Measurements from ENCODE around the gene POLR1E.
"Not testable (repeated sequence)": the region's sequence is repeated elsewhere in the genome, so short reads cannot be mapped to it uniquely, and the experiment has no call there.

Gene POLR1E

GRCh38 chr9:37464426-37465248 lies 21.1 kb upstream of the POLR1E start:
- DNase-seq (ENCODE audit: low spot score), result no peak

GRCh38 chr9:37465249-37466036 lies 20.3 kb upstream of the POLR1E start, which contains the start of gene ZBTB5:
TSS of gene ZBTB5 (minus strand) at chr9:37465450. CDS start at chr9:37442551, 22,899 bp downstream.
- DNase-seq (ENCODE audit: low spot score), result peak; percentile 100

GRCh38 chr9:37466037-37466709 lies 19.6 kb upstream of the POLR1E start:
- DNase-seq (ENCODE audit: low spot score), result peak; percentile 79

GRCh38 chr9:37467530-37467929 lies 18.2 kb upstream of the POLR1E start:
- not testable (repeated sequence) for DNase-seq (ENCODE audit: low spot score)

GRCh38 chr9:37468620-37469019 lies 17.1 kb upstream of the POLR1E start:
- DNase-seq (ENCODE audit: low spot score), result no peak

- peak; percentile 90 for DNase-seq (ENCODE audit: low spot score)
Measured at GRCh38 chr9:37471942-37472684, 13.6 kb upstream of the POLR1E start.

- DNase-seq (ENCODE audit: low spot score), result not testable (repeated sequence)
Measured at GRCh38 chr9:37473982-37474381, 11.8 kb upstream of the POLR1E start.

GRCh38 chr9:37474438-37474837 lies 11.3 kb upstream of the POLR1E start:
- DNase-seq (ENCODE audit: low spot score), result no peak

- no peak for DNase-seq (ENCODE audit: low spot score)
Measured at GRCh38 chr9:37476930-37477329, 8.8 kb upstream of the POLR1E start.

GRCh38 chr9:37477443-37477842 lies 8.3 kb upstream of the POLR1E start:
- DNase-seq (ENCODE audit: low spot score), result not testable (repeated sequence)

GRCh38 chr9:37477987-37478619 lies 7.6 kb upstream of the POLR1E start:
- DNase-seq (ENCODE audit: low spot score), result not testable (repeated sequence)

- DNase-seq (ENCODE audit: low spot score), result no peak
Measured at GRCh38 chr9:37480759-37481158, 5.0 kb upstream of the POLR1E start.

- DNase-seq (ENCODE audit: low spot score), result no peak
Measured at GRCh38 chr9:37486256-37486615, 488 bp downstream of the POLR1E start.

GRCh38 chr9:37486616-37487548 lies 1.1 kb downstream of the POLR1E start:
- DNase-seq (ENCODE audit: low spot score), result peak; percentile 53

- no peak for DNase-seq (ENCODE audit: low spot score)
Measured at GRCh38 chr9:37491939-37492338, 6.2 kb downstream of the POLR1E start.

GRCh38 chr9:37495571-37495970 lies 9.8 kb downstream of the POLR1E start:
- no peak for DNase-seq (ENCODE audit: low spot score)

GRCh38 chr9:37496020-37496419 lies 10.3 kb downstream of the POLR1E start:
- no peak for DNase-seq (ENCODE audit: low spot score)

- no peak for DNase-seq (ENCODE audit: low spot score)
Measured at GRCh38 chr9:37497320-37497719, 11.6 kb downstream of the POLR1E start.

- DNase-seq (ENCODE audit: low spot score), result no peak
Measured at GRCh38 chr9:37498457-37498856, 12.7 kb downstream of the POLR1E start.

- DNase-seq (ENCODE audit: low spot score), result no peak
Measured at GRCh38 chr9:37499297-37499696, 13.5 kb downstream of the POLR1E start.
